GM18873 (cell line): ENCODE data around the gene ADAMTSL3.
"Not testable (repeated sequence)": the region's sequence is repeated elsewhere in the genome, so short reads cannot be mapped to it uniquely, and the experiment has no call there.

Experiments
- ATAC-seq: cut with Tn5 transposase; IDR thresholded peaks from one replicate; pipeline ENCODE4 v1.9.1; 2021; ENCODE audit warnings: mild to moderate bottlenecking, moderate library complexity, moderate number of reproducible peaks; ENCODE audit not compliant: unreplicated experiment, low FRiP score

ADAMTSL3 gene

DNA sequence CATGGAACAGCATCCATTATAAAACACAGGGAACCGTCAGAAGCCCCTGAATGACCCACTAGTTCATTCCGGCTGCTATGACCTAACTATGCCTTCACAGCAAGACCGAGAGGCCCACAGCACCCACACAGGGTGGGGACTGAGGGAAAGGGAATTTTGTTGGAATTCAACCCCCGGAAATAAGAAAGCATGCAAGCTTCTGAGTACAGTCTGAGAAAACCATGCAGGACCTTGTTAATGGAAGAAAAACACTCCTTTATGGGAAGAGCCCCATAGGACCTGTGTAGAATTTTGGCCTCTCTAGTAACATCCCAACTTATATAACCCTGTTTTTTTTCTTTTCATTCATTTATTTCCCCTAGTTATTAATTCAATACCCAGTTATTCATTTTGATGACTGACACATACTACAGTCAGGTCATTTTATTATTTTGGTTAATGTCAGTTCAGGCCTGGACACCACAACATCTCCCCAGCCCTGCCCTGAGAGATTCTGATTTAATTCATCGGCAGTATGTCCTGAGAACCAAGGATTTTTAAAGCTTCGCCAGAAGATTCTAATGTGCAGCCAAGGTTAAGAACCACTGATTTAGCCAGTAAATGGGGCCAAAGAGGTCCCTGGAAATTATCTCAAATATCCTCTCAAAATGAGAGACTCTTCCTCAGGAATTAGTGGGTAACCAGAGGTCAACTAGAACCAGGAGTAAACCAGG lies 350.0 kb downstream of the ADAMTSL3 start:
- ATAC-seq, result no peak

DNA sequence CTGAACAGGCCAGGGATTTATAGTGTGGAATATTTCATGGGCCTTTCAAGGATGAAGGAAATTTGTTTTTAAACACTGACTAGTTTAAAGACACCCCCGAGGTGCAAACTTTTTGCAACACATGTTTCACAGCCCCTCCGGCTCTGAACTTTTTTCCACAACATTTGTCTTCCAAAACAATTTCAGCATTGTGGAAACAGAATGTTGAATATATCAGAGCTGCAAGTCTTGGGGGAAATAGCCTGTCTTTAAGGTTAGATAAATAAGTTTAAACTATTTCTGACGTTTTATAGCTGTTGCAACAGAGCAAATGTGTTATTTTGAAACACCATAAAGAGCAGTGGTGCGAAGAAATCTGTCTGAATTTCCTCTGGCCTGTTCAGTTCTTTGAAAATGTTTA lies 352.5 kb downstream of the ADAMTSL3 start:
- no peak for ATAC-seq

DNA sequence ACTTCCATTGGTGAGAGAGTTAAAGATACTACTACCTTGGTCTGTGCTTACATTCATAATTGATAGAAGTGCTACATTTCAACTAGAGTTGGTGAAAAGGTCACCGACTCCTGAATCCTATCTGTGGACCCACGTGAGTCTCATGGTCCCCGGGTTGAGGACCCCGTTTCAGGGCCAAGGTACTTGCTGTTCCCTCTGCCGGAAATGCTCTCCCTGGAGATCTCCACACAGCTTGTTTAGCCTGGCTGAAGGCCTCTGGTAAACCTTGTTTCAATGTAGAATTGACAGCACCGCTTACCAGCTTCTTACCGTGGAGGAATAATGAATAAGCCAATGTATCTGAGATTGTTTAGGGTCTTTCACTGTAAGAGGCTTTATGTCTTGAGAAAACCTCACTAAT lies 355.7 kb downstream of the ADAMTSL3 start:
- ATAC-seq, result no peak

DNA sequence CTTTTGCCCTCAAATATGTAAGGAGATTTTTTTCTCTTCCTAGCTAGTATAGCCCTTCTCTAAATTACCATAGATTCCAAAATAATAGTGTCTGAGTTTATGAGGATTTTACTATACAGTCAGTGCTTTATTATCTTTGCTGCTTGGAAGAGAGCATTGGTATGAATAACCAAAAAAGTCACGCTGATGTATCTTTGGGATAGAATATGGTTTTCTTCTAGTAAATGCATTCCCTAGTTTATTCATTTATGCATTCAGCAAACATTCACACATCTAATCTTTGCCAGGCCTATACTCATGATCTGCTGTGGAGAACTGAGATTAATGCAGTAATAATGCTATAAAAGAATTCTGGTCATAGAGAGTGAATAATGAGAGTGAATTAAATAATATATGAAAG lies 356.3 kb downstream of the ADAMTSL3 start:
- no peak for ATAC-seq

DNA sequence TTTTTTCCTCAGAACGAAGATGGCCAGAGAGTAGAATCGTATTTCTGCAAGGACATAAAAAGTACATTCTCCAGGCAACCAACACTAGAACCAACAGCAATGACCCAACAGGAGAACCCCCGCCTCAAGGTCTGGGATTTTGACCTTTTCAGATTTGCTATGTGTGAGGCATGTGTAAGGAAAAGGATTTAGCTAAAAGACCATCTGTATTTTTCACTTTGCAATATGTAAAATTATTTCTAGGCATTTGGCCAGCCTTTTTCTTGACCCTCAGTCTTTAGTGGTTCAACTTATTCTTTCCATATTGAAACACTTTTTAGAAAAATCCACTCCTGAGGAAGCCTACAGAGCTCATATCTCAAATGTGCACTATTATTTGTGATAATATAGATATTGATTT lies 362.4 kb downstream of the ADAMTSL3 start:
- ATAC-seq, result no peak

DNA sequence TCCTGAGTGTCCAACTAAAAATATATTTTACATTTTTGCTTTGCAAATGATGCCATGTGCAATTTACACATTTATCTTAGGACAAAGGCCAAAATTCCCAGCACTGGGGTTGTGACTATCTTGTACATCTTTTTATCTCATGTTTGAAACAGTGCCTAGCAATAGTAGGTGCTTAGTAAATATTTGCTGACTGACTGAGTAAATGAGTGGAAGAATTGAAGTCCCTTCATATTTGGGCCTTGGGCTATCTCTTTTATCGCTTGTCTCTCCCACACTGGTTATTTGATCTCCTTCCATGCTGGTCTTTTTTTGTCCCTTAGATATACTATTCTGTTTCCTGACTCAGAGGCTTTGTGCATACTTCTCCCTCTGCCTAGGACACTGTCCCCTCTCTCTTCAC lies 368.6 kb downstream of the ADAMTSL3 start:
- ATAC-seq, result no peak

DNA sequence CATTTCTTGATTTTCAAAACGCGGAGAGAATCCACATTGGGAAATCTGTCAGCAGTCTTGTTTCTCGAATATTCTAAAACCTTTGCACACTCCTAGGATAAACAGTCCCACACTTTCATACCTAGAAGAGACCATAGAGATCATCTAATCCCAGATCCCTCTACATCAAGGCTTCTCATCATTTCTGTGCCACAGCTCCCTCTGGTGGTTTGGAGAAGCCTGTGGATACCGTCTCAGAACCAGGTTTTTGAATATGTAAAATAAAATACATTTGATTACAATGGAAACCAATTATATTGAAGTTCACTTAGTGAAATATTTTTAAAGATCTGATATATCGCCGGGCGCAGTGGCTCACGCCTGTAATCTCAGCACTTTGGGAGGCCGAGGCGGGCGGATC lies 369.7 kb downstream of the ADAMTSL3 start:
- ATAC-seq, result no peak

DNA sequence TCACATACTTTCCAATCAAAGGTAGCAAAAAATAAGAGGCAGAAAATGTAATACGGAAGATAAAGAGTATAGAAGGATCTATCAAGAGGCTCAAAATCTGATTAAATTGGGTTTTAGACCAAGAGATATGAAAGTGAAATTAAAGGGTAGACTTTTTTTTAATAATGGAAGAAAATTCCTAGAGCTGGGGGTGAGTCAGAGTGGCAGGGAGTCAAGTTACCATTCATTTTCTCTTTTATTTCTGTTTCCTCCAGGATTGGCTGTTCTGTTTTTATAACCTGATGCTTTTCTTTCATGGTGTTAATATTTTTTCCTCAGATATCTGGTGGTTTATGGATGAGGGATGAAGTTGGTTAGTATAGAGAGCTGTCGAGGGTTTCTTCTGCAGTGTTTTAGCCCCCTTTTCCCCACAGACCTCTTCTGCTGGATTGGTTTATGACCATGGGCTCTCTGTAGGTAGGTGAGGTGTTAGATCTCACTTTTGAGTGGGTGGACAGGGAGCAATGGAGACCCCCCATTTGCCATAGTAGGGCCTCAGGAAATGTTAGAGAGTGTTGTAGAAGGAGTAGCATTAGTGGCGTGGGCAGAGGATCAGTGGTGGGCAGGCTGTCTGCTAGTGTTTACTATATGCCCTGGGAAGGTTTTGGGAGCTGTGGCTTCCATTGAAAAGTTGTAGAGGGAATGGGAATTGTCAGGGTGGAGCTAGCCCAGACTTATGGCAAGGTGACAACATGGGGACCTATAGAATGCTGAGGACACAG lies 380.1 kb downstream of the ADAMTSL3 start:
- ATAC-seq, result no peak

DNA sequence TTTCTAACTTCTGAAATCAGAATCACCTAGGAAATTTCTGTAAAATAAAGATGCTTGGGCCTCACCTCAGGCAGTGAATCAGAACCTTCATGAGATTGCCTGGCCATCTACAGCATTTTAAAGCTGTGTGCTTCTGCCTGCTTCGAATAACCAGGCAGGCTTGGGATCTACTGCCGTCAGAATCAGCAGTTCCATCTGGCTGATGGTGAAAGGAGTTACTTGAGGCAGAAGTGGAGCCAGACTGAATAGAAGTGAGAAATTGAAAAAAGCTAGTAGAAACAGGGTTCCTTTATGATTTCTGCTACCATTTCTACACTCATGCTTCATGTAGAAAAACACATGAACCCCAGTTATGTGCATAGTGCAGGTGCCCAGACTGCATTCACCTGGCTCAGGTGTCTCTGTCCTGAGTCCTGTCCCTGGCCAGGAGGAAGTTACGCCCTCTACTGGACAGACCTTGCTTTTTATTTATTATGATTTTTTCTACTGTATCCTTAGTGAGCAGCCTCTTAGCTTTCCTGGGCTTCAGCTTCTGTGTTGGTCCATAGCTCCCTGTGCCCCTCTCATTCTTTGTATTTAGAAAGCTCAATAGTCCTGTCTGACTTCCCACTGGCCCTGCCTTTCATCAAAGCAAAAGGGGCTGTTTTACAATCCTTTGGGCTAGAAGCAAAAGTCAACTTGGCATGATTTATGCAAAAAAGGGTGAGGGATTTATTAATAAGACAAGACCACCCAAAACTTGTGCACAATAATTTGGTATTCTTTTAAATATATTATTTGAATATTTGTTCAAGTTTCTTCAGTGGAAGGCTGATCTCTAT lies 380.9 kb downstream of the ADAMTSL3 start:
- ATAC-seq, result no peak

DNA sequence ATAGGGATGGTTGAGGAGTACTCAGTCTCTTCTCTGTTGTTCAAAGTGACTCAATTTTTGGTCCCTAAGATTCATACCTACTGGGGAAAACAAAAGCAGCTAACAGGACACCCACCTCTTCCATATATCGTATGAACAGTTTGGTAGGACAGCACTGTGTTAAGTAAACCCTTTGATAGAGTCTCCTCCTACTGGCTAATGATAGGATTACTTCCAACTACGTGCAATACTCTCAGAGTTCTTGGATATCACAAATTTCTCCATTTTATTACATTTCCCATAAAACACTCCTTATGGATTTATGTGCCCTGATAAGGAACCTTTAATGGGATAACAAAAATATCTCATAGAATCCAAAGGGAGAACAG lies 381.5 kb downstream of the ADAMTSL3 start:
- no peak for ATAC-seq

DNA sequence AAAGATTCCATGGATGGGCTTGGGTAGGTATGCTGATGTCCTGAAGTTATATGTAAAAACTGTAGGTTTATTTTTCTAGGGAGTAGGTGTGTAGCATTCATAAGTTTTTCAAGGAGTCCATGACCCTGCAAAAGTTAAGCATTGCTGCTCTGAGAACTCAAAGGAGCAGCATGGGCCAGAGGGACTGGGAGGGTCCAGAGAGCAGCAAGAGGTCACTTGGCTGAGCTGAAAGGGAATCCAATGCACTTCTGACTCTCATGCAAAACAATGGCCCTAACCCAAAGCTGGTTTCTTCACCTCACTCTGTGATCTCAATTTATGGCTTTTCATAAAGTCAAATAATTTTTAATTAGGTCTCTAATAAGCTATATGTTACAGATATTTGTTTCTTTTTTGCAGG lies 383.4 kb downstream of the ADAMTSL3 start:
- ATAC-seq, result no peak

DNA sequence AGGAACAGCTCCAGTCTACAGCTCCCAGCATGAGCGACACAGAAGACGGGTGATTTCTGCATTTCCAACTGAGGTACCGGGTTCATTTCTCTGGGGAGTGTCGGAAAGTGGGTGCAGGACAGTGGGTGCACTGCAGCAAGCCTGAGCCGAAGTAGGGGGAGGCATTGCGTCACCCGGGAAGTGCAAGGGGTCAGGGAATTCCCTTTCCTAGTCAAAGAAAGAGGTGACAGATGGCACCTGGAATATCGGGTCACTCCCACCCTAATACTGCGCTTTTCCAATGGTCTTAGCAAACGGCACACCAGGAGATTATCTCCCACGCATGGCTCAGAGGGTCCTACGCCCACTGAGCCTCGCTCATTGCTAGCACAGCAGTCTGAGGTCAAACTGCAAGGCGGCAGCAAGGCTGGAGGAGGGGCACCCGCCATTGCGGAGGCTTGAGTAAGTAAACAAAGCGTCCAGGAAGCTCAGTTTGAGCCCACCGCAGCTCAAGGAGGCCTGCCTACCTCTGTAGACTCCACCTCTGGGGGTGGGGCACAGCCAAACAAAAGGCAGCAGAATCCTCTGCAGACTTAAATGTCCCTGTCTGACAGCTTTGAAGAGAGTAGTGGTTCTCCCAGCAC lies 388.6 kb downstream of the ADAMTSL3 start:
- not testable (repeated sequence) for ATAC-seq

DNA sequence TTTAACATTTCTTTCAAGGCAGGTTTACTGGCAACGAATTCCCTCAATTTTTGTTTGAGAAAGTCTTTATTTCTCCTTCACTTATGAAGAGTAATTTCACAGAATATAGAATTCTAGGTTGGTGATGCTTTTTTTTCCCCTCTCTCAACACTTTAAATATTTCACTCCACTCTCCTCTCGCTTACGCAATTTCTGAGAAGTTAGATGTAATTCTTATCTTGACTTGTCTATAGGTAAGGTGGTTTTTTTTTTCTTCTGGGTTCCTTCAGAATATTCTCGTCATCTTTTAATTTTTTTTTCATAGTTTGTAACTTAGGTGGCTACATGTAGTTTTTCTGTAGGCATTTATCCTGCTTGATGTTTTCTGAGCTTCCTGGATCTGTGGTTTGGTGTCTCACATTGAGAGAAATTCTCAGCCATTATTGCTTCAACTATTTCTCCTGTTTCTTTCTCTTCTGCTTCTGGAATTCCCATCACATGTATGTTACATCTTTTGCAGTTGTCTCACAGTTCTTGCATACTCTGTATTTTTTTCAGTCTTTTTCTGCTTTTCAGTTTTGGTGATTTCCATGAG lies 392.2 kb downstream of the ADAMTSL3 start:
- ATAC-seq, result no peak

DNA sequence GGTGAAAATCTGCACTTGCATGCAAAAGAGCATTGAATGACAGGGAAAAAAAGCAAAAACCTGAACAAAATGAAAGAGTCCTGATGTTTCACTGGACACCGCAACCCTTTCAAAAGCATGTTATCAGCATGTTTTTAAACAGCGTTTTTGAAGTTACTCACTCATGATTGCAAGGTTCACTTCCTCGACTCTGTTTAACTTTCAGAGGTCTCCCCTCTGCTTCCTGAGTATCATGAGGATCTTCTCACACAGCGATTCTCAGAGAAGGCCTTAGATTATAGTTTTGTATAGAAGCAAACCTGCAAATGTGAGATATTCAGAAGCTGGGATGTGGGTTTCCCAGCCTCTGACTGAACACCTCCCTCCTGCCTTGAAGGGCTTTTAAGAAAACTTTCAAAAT lies 395.6 kb downstream of the ADAMTSL3 start:
- not testable (repeated sequence) for ATAC-seq

DNA sequence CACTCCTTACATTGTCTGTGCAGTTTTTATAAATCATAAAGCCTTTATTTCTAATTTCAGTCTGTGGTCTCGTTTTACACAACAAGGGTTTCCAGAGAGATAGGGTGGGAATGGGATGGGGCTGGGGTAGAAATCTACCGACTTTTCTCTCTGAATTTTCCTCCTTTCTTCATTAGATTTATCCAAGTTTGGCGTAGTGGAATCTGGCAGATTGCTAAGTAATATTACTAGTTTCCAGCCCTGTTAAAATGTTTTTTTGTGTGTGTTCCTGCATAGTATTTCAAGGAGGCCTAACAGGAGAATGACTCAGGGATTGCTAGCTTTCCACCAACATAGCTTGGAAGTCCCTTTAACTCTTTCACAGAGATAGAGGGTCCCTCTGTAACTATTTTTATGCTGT lies 396.2 kb downstream of the ADAMTSL3 start:
- no peak for ATAC-seq

DNA sequence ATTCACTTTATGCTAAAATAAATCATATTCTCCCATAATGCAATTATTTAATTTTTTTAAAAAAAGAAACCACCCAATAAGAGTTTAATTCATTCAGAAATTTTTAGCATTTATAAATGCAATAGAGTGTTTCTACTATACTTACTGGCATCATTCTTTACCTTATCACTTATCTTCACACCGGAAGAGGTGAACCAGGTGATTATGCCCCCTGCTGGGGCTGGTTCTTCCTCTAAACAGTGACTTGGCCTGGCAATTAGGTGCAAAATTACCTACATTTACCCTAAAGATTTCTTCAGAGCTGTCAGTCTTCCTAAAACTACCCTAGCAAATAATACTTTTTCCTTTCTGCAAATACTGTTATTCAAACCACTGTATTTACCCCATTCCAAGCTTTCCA lies 397.2 kb downstream of the ADAMTSL3 start:
- ATAC-seq, result not testable (repeated sequence)

DNA sequence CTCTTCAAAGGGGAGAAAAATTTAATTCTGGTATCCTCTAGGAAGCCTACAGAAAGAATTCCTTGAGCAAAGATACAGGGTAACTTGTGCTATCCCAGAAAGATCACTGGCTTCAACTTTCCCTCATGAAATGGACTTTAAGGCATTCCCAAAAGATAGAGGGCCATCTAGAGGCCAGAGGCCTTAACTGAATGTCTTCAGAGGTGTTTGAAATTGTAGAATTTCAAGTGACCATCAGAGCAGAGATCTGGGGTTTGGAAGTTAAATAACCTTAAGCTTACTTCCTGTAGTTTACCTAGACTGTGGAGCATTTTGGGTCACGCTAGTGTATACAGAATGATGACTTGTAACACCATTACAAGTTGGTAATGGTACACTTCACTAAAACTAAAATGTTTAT lies 400.6 kb downstream of the ADAMTSL3 start:
- not testable (repeated sequence) for ATAC-seq

DNA sequence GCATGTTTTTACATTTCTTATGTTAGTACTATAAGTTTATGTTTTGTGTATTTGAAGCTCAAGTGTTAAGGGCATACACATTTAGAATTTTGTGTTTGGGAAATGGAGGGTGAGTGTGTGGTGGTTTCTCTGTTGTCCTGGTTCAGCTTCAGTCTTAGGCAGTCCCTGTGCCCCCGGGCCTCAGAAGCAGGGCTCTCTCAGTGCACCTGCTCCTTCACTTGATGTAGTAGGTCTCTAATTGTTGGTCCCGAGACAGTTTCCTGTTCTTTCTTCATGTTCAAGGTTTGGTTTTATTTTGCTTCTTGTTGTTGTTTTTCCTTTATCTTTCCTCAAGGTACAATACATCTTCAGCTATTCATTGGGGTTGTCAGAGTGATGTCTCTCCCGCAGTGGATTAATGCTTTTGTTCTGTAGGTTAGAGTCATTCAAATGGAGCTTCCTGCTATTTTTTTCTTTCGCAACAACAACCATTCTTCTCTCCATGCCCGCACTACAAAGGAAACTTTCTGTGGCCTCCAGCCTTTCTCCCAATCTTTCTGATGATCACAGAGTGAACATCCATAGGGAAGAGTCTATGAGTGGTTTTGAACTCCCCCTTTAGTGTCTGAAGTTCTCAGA lies 403.9 kb downstream of the ADAMTSL3 start:
- no peak for ATAC-seq

DNA sequence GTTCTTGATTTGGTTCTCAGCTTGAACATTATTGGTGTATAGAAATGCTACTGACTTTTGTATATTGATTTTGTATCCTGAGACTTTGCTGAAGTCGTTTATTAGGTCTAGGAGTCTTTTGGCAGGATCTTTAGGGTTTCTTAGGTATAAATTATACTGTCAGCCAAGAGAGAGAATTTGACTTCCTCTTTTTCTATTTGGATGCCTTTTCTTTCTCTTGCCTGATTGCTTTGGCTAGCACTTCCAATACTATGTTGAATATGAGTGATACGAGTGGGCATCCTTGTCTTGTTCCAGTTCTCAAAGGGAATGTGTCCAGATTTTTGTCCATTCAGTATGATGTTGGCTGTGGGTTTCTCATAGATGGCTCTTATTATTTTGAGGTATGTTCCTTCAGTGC lies 409.8 kb downstream of the ADAMTSL3 start:
- ATAC-seq, result not testable (repeated sequence)

DNA sequence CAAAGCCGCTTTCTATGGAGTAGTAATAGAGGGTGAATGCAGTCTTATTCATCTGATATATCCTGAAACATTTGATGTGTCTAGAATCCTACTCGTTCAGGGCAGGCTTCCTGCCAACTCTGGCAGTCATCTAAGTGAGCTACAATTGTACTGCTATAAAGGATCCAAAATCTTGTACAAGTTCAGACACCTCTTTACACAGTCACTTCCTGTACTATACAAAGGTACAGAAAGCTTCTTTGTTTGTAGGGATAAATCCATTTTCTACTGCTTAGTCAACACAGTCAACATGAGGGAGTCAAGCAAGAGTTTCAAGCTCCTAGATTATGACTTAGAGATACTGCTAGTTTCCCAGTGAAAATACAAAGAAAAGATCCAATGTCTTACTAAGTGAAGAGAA lies 414.8 kb downstream of the ADAMTSL3 start:
- ATAC-seq, result not testable (repeated sequence)
